Left forelimb (tissue), 1 donor: ENCODE results near the gene SH3BP2.

ENCODE experiments used
- DNase-seq: peaks from one replicate; pipeline ENCODE4 v3.0.0-alpha.2; 2018; ENCODE audit warnings: low spot score

Gene SH3BP2

DNA sequence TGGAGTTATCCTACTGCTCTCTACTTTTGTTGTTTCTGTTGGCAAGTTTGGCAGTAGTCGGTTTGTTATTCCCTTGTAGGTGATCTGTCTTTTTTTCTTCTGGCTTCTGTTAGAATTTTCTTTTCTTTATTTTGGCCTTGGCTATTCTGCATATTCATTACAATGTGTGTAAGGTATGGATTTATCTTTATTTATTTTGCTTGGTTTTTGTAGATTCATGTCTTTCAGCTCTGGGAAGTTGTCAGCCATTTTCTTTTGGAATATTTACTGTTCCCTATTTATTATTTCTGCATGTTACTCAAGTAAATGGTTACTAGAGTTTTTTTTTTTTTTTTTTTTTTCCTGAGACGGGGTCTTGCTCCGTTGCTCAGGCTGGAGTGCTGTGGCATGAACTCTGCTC, 63.4 kb downstream of the SH3BP2 start:
- DNase-seq, result no peak

GRCh38 chr4:2857349-2857927, 64.6 kb downstream of the SH3BP2 start:
- DNase-seq, result no peak

DNA sequence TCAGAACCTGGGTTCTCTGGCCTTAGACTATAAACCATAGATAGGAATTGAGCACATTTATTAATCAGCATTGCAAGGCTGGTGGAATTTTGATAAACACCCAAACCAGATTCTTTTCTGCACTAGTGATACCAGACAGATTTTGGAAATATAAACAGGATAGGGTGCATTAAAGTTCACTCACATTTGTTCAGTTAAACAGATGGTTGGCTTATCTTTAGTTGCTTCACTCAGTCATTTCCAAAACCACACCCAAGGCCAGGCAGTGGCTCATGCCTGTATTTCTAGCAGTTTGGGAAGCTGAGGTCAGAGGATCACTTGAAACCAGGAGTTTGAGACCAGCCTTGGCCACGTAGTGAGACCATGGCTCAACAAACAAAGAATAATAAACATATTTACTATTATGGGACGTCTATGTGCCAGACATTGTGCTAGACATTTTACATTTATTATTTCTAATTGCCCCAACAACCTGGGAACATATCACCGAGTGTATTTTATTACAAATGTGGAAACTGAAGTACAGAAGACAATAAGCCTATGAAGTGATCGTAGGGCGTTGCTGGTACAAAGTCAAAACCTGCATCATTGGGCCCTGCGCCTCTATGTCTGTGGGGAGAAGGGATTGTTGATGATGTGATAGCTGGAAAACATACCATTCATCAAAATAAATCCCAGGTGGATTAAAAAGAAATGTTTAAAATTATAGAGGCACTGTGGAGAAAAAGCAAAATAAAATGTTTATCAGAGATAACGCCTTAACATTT, 65.7 kb downstream of the SH3BP2 start:
- no peak for DNase-seq

DNA sequence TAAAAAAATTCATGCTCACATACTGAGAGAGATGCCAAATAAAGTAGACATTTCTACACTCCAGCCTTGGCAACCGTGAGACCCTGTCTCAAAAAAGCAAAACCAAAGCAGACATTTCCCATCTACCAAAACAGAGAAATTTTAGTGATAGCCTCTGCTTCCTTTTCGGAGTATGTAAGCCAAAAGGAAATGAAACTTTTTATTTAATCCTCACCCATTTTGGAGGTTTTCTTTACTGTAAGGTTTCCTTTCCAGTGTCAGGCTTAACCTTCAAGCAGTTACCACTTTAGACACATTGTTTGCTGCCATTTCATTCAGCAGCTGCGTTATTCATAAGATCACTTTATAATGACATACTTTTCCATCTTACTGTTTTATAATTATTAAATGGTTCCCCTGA, 66.6 kb downstream of the SH3BP2 start:
- DNase-seq, result no peak

- no peak for DNase-seq
Observed at GRCh38 chr4:2860391-2861348, 67.8 kb downstream of the SH3BP2 start.

GRCh38 chr4:2861631-2862436, 68.9 kb downstream of the SH3BP2 start:
- no peak for DNase-seq

DNA sequence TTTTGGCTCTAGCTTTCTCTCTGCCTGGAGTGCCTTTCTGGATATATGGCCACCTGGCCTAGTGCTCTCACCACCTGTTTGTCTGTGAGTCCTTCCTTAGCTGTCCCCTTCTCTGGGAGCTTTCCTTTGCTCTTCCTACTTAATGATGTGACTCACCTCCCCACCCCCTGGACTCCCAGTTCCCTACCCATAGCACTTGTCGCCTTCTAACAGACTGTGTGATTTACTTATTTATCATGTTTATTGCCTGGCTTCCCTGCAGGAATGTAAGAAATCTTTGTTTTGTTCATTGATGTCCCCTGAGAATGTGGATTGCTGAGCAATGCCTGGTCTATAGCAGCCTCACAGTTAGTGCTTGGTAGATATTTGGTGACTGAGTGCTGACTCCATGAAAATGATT, 69.6 kb downstream of the SH3BP2 start:
- DNase-seq, result no peak

GRCh38 chr4:2863649-2864048, 70.8 kb downstream of the SH3BP2 start:
- DNase-seq, result no peak

GRCh38 chr4:2865196-2865780, 72.4 kb downstream of the SH3BP2 start:
- DNase-seq, result no peak

DNA sequence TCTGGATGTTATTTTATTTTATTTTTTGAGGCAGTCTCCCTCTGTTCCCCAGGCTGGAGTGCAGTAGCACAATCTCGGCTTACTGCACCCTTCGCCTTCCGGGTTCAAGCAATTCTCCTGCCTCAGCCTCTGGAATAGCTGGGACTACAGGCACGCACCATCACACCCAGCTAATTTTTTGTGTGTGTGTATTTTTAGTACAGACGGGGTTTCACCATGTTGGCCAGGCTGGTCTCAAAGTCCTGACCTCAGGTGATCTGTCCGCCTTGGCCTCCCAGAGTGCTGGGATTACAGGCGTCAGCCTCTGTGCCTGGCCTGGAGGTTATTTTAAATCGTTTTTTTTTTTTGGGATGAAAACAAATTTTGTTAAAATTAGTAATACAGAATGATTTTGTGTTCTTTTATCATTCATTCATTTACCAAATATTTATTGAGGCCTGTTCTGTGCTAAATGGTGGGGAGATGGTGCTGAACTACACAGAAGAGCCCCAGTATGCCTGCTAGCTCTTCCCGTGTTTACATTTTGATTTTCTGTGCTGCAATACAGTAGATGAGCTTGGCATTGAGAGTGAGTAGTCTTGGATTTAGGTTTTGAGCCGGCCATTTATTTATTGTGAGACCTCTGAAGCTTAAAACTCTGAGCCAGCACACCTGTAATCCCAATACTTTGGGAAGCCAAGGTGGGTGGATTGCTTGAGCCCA, 73.4 kb downstream of the SH3BP2 start:
- DNase-seq, result no peak

- no peak for DNase-seq
Observed at GRCh38 chr4:2866891-2867290, 74.0 kb downstream of the SH3BP2 start.

DNA sequence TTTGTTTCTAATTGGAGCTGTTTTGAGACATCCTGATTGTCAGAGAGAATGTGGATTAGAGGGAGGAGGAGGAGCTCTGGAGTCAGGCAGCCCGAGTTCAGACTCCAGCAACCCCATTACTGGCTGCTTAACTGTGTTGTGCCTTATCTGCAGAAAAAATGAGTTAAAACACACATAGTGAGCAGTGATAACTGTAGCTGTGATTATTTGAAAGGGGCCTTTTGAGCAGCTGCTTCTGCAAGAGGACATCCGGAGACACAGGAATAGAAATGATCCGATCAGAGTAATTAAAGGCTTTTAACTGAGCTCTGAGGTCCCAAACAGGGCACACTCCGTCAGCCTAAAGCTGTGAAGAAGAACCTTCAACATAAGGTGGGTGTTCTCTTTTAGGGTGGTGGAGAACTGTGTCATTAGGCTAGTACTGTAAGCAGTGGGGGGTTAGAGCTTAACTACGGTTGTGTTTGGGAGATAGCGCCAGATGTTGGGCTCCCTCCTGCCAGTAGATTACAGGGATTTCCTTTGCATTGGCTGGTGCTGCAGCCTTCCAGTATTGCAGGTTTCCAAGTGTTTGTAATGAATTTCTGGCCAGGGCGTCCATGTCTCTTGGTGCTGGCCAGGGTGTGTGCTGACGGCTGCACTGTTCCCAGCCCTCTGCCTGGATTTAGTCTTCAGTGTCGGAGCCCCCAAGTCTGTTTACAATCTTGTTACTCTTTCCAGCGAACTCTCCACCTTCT, 75.0 kb downstream of the SH3BP2 start:
- DNase-seq, result no peak

DNA sequence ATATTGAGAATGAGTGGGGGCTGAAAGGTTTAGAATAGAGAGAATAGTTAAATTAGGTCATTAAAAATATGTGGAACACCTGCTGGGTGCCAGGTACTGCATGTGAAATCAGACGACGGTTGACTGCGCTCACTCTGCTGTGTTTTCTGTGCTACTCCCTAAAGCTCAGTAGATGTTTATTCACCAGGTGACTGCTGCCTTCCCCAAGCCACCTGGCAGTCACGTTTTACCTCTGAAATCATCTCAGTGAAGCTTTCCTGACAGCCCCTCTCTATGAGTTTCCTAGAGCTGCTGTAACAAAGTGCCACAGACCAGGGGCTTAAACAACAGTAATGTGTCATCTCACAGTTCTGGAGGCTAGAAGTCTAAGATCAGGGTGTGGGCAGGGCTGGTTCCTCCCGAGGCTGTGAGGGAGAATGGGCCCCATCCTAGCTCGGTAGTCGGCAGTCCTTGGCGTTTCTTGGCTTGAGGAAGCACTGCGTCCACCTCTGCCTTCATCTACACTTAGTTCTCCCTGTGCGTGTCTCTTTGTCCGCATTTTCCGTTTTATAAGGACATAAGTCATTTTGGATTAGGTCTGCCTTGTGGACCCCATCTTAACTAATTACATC, 76.1 kb downstream of the SH3BP2 start:
- no peak for DNase-seq

DNA sequence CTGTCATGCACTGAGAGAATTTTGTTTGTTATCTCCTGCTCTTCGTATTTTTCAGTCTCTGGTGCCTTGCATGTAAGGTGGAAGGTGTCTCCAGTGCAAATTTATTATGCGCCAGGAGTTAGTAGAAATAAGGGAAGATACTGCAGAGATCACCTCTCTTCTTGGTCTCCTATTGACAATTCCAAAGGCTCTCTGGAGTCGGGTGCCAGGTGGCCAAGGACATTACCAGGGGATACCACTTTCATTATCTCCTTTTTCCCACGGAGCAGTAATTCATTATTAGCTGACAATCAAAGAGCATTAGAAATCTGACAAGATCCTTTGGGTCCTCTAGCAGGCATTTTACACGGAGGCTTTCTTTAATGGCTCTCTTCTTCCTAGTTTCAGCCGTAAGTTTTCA, 76.8 kb downstream of the SH3BP2 start:
- DNase-seq, result no peak

DNA sequence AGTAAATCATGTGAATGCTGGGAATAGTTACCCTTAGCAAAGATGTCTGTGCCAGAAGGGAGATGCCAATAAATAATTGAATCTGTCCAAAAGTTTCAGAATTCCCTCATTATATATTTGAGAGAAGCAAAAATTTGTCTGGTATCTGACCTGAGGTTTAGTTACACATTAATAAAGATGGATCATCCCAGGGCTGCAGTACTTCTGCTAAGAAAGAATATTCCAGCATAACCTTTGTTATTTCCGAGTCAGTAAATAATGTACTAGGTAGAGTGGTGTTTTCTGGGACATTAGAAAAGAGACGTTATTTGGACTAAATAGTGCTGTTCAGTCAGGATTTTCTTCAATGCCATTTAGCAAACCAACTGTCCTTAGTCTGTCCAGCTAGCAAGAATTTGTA, 77.2 kb downstream of the SH3BP2 start:
- DNase-seq, result no peak

DNA sequence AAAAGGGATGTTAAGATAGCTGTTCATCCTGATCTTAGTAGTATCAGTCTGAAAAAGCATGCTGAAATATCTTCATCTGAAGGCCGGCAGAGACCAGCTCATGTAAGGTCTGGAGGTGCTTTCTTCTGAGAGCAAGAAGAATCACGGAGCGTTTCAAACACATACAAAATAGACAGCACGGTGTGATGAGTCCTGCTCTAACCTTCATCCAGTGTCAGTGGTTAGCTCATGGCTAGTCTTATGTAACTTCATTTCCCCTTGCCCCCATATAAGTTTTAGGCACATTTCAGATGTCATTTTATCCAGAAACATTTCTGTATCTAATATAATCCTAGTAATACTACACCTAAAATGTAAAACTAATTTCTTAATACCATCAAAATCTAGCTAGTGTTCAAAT, 78.6 kb downstream of the SH3BP2 start:
- DNase-seq, result no peak

GRCh38 chr4:2871911-2872310, 79.0 kb downstream of the SH3BP2 start:
- DNase-seq, result no peak

- DNase-seq, result no peak
Observed at GRCh38 chr4:2873329-2873728, 80.4 kb downstream of the SH3BP2 start.

DNA sequence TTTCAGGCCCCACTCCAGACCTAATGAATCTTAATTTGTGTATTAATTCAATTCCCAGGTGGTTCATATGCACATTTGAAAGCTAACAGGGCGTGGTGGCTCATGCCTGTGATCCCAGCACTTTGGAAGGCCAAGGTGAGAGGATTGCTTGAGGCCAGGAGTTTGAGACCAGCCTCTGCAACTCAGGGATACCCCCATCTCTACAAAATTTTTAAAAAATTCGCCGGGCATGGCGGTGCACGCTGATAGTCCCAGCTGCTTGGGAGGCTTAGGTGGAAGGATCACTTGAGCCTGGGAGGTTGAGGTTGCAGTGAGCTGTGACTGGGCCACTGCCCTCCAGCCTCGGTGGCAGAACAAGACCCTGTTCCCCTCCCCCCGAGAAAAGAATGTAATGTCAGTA, 82.0 kb downstream of the SH3BP2 start:
- no peak for DNase-seq

DNA sequence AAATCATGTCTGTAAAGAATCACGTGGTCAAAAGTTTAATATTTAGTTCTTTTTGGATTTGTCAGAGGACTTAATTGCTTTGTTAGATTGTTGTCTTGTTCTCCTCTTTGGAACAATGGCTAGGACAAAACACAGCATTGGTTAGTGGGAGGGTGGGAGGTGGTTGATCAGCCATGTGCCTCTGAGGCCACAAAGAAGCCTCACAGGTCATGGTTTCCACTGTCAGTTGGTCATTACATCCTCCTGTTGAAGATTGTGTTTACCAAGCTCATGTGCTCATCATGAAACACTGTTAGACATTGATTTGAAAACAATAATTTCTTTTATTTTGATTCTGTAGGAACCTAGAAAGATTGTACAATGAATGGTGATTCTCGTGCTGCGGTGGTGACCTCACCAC, 82.7 kb downstream of the SH3BP2 start:
- no peak for DNase-seq
